GM12878 (cell line): ENCODE results near the gene CSTPP1. TPM values are rescaled to one million over a fixed set of nuclear protein-coding genes. Genes with fewer than 3 reads are reported as not detected.

ENCODE experiments used
- ATAC-seq: fragments of 200-7000 bp; cut with Tn5 transposase; 3 replicates; pipeline ENCODE4 v1.9.1; 2020; ENCODE audit warnings: mild to moderate bottlenecking, moderate library complexity
- BruUV-seq: library from RNA; stranded (reverse); fragments of 400-500 nt; replicated peaks from 2 replicates; lab custom pipeline; 2021; lab: Mats Ljungman, UMichigan
- CTCF ChIA-PET: fragments of 300-600 bp; sonication (Branson Sonifier 250); formaldehyde crosslinking; extraction: SDS; loops from one replicate; lab custom pipeline; 2021; ENCODE audit warnings: inconsistent platforms; lab: Yijun Ruan, JAX
- POLR2A ChIA-PET: fragments of 350-600 bp; formaldehyde crosslinking; extraction: SDS; loops from one replicate; lab custom pipeline; 2021; ENCODE audit warnings: inconsistent platforms; lab: Charles Lee
- RAD21 ChIA-PET: fragments of 300-600 bp; sonication (Branson Sonifier 250); formaldehyde crosslinking; loops from one replicate; lab custom pipeline; 2023; ENCODE audit warnings: antibody characterized with exemption; ENCODE audit not compliant: unreplicated experiment; lab: Charles Lee
- SMC1A ChIA-PET: fragments of 300-600 bp; sonication (Branson Sonifier 250); formaldehyde crosslinking; loops from one replicate; lab custom pipeline; 2023; ENCODE audit not compliant: unreplicated experiment, uncharacterized antibody; lab: Charles Lee
- DNase-seq: peaks from one replicate; pipeline ENCODE4 v3.0.0-alpha.2; 2011; ENCODE audit warnings: low read depth, low spot score
- FAIRE-seq: peaks from 3 replicates; lab custom pipeline; 2011; peaks lifted over from hg19 to GRCh38; lab: Jason Lieb, UNC
- H2AFZ ChIP-seq: 2 replicates; pipeline ENCODE4 v1.6.0; 2011; ENCODE audit warnings: low read depth, low read length, control low read depth; ENCODE audit not compliant: control insufficient read depth
- H3K27ac ChIP-seq: 2 replicates; pipeline ENCODE4 v1.5.1; 2011; ENCODE audit warnings: control low read depth; ENCODE audit not compliant: control insufficient read depth, insufficient read depth
- H3K27me3 ChIP-seq, 2 experiments: replicated peaks in 1 of 2; 2 replicates each; pipeline versions ENCODE4 v1.6.0 to v1.6.1; 2011; ENCODE audit warnings: low read length in 1 of 2; ENCODE audit not compliant: control insufficient read depth in 2 of 2, insufficient read depth in 2 of 2
- H3K36me3 ChIP-seq, 2 experiments: 2 replicates each; pipeline ENCODE4 v1.5.1; 2011; ENCODE audit warnings: low read length in 1 of 2; ENCODE audit not compliant: control insufficient read depth in 2 of 2, insufficient read depth in 2 of 2
- H3K4me1 ChIP-seq: 2 replicates; pipeline ENCODE4 v1.6.1; 2011; ENCODE audit warnings: mild to moderate bottlenecking, low read length, moderate library complexity, mixed read lengths; ENCODE audit not compliant: control insufficient read depth, insufficient read depth
- H3K4me2 ChIP-seq: 2 replicates; pipeline ENCODE4 v1.6.0; 2011; ENCODE audit warnings: control low read depth; ENCODE audit not compliant: control insufficient read depth, insufficient read depth
- H3K4me3 ChIP-seq: fragments of 200-600 bp; sonication (generic); 2 replicates; pipeline ENCODE4 v1.5.1; 2016
- H3K79me2 ChIP-seq: 2 replicates; pipeline ENCODE4 v1.6.0; 2011; ENCODE audit warnings: low read length; ENCODE audit not compliant: control insufficient read depth, insufficient read depth
- H3K9ac ChIP-seq: 2 replicates; pipeline ENCODE4 v1.8.0; 2011; ENCODE audit warnings: low read length, control low read depth, mixed read lengths; ENCODE audit not compliant: control insufficient read depth, insufficient read depth
- H3K9me3 ChIP-seq: replicated peaks from 3 replicates; pipeline ENCODE4 v1.5.1; 2011; ENCODE audit warnings: mild to moderate bottlenecking, low read length; ENCODE audit not compliant: control insufficient read depth, insufficient read depth
- H4K20me1 ChIP-seq: 2 replicates; pipeline ENCODE4 v1.6.0; 2011; ENCODE audit not compliant: control insufficient read depth, insufficient read depth
- BCL11A ChIP-seq: IDR thresholded peaks from 2 replicates; pipeline ENCODE4 v1.6.1; 2011; ENCODE audit warnings: low read depth, low read length
- BHLHE40 ChIP-seq, 2 experiments: fragments of 450-650 bp in 1 of 2; IDR thresholded peaks; 2 replicates each; pipeline ENCODE4 v1.6.1; 2011 to 2017; ENCODE audit warnings: low read depth in 2 of 2, borderline replicate concordance in 1 of 2, improper control_type of control experiment in 1 of 2, low read length in 1 of 2, mild to moderate bottlenecking in 1 of 2
- E4F1 ChIP-seq: fragments of 450-650 bp; IDR thresholded peaks from 2 replicates; pipeline ENCODE4 v1.6.1; 2018; ENCODE audit warnings: borderline replicate concordance, mild to moderate bottlenecking; ENCODE audit not compliant: partially characterized antibody
- EP300 ChIP-seq, 2 experiments: fragments of 150-350 bp in 1 of 2; IDR thresholded peaks; 2 replicates each; pipeline ENCODE4 v1.6.1; 2011 to 2012; ENCODE audit warnings: low read depth in 2 of 2, low read length in 2 of 2, borderline replicate concordance in 1 of 2, improper control_type of control experiment in 1 of 2, inconsistent platforms in 1 of 2; ENCODE audit not compliant: control insufficient read depth in 1 of 2
- ESRRA ChIP-seq: IDR thresholded peaks from 2 replicates; pipeline ENCODE4 v1.6.1; 2012; ENCODE audit warnings: mild to moderate bottlenecking, low read length, improper control_type of control experiment
- HSF1 ChIP-seq: fragments of 150-350 bp; IDR thresholded peaks from 2 replicates; pipeline ENCODE4 v1.6.1; 2014; ENCODE audit warnings: mild to moderate bottlenecking, low read depth, low read length
- RB1 ChIP-seq: fragments of 450-650 bp; formaldehyde crosslinking; IDR thresholded peaks from 2 replicates; pipeline ENCODE4 v1.6.1; 2017; ENCODE audit warnings: mild to moderate bottlenecking, borderline replicate concordance
- ZBED1 ChIP-seq: IDR thresholded peaks from 2 replicates; pipeline ENCODE4 v1.6.1; 2016; ENCODE audit warnings: borderline replicate concordance
- WGBS: methylation state at CpG from one replicate; pipeline ENCODE4 v1.1.6; 2016; ENCODE audit warnings: low lambda C conversion rate; ENCODE audit not compliant: insufficient replicate concordance, insufficient coverage; ENCODE audit errors: missing lambda C conversion rate; 5-methylcytosine and 5-hydroxymethylcytosine counted together
- in situ Hi-C: fragments of 300-500 bp; cut with MboI; formaldehyde crosslinking; loops from 9 replicates; pipeline ENCODE4 v1.14.3; 2018; ENCODE audit warnings: mixed read lengths
- intact Hi-C: fragments of 100-400 bp; cut with micrococcal nuclease; formaldehyde crosslinking; loops from one replicate; pipeline ENCODE4 v1.14.2; 2022; ENCODE audit not compliant: unreplicated experiment
- polyA plus RNA-seq, 11 experiments: library from polyadenylated mRNA; depleted of rRNA in 4 of 11; unstranded in 6 of 11; stranded (reverse) in 5 of 11; fragments of >200 nt; fragmentation: Nextera tagmentation in 4 of 11; fragmentation: Illumina TruSeq in 1 of 11; extraction: Ambion mirVana in 4 of 11; extraction: Trizol in 1 of 11; gene quantifications; 1 replicate in 1 of 11; 2 replicates in 10 of 11; pipeline versions ENCODE4 v1.2.1 to v1.2.3, GENCODE V29; 2011 to 2016; ENCODE audit warnings: inconsistent platforms in 2 of 11, missing spikeins in 2 of 11, low read depth in 1 of 11
- total RNA-seq, 4 experiments: library from RNA; depleted of rRNA in 3 of 4; stranded (reverse); fragments of >200 nt in 3 of 4; fragmentation: Illumina TruSeq in 1 of 4; extraction: Trizol in 1 of 4; gene quantifications; 2 replicates each; pipeline versions ENCODE4 v1.2.1 to v1.2.3, GENCODE V29; 2013 to 2021

Gene CSTPP1
- total and polyA plus RNA-seq, 10 of the 15 experiments (the other 5 are each of a cell fraction or from before 2014, with no cell fraction given), result 7.1 to 23.4 (median 17.5) TPM

GRCh38 chr11:47021527-47021818 lies 84.9 kb downstream of the CSTPP1 start:
- no peak overlapping the region for H3K27ac ChIP-seq
- POLR2A ChIA-PET, result interaction anchor here (1.0 to 1.5 kb wide), 2 partner anchors 9 to 29 kb away, joined by 3 to 5 read pairs; no protein-coding TSS in a partner anchor

More at GRCh38 chr11:47021527-47021818, 84.9 kb downstream of the CSTPP1 start:
- in situ Hi-C loops, result no loop called here
- Histone ChIP-seq H3K27me3 (no peaks in the 10 kb centered on the region), H2AFZ (no peak overlapping the region), H3K4me2 (no peak overlapping the region; the same call in 1 of the 2 replicates), H3K9ac (no peak overlapping the region), H3K79me2 (no peaks in the 10 kb centered on the region), H4K20me1 (no peaks in the 10 kb centered on the region), H3K9me3 (peaks cover 4% of the 10 kb centered on the region; the same call in 2 of the 3 replicates), H3K4me1 (peaks cover 14% of the 10 kb centered on the region), H3K4me3 (no peak overlapping the region), H3K36me3 (no peaks in the 10 kb centered on the region)
- intact Hi-C loops, result no loop called here
- TF ChIP-seq HSF1 (no peak), BCL11A (no peak), RB1 (no peak), ESRRA (no peak), ZBED1 (no peak), EP300 (IDR thresholded peaks at IDR 0.05; ENCODE audit: borderline replicate concordance in 1 of 2, control insufficient read depth in 1 of 2, low read depth in 2 of 2, low read length in 2 of 2) (no peak), BHLHE40 (IDR thresholded peaks at IDR 0.05; ENCODE audit: borderline replicate concordance in 1 of 2, low read depth in 2 of 2, low read length in 1 of 2) (no peak), E4F1 (no peak)
- no TSS peak for BruUV-seq
- SMC1A ChIA-PET, result interaction anchor here (0.8 to 1.9 kb wide), 8 partner anchors 11 to 54 kb away, joined by 3 to 8 read pairs (median 4); no protein-coding TSS in a partner anchor
- DNase-seq (no peak), ATAC-seq (peak; percentile 52), FAIRE-seq (no peak)
- CTCF ChIA-PET, result interaction anchor here (0.9 to 1.7 kb wide), 7 partner anchors 10 to 132 kb away, joined by 3 to 4 read pairs (median 3); no protein-coding TSS in a partner anchor
- 100% methylated on average over 1 of the region's 1 CpG for WGBS
- RAD21 ChIA-PET, result interaction anchor here (1.1 to 1.2 kb wide), 4 partner anchors 47 to 110 kb away, joined by 3 to 8 read pairs (median 3); partner anchors contain the start of gene CSTPP1
